Measurements from ENCODE around the gene BCL2L13.

BCL2L13 gene

DNA sequence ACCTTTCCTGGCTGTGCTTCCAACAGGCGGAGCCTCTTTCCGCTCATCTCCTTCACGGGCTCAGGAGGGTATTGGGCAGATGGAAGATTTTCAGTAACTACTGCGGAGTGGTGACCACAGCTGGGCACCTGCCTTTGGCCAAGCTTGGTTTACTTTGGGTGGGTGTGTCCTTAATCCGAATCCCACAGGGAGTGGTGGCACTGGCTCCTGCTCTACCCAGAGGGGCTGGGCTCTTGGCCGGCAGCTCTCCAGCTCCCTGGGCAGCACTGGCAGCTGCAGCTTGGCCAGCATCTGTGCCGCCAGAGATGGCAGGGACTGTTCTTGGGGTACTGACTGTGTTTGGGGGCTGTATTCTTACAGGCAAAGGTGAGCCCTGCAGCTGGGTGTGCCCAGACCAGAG, 105.9 kb downstream of the BCL2L13 start:
- H3K4me3 ChIP-seq (ENCODE audit: low read depth, low read length), result no peak overlapping the region
- TF ChIP-seq, protein P1, sequence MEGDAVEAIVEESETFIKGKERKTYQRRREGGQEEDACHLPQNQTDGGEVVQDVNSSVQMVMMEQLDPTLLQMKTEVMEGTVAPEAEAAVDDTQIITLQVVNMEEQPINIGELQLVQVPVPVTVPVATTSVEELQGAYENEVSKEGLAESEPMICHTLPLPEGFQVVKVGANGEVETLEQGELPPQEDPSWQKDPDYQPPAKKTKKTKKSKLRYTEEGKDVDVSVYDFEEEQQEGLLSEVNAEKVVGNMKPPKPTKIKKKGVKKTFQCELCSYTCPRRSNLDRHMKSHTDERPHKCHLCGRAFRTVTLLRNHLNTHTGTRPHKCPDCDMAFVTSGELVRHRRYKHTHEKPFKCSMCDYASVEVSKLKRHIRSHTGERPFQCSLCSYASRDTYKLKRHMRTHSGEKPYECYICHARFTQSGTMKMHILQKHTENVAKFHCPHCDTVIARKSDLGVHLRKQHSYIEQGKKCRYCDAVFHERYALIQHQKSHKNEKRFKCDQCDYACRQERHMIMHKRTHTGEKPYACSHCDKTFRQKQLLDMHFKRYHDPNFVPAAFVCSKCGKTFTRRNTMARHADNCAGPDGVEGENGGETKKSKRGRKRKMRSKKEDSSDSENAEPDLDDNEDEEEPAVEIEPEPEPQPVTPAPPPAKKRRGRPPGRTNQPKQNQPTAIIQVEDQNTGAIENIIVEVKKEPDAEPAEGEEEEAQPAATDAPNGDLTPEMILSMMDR (IDR thresholded peaks at IDR 0.05; ENCODE audit: low read depth, low read length, missing control alignments), result no peak
- no peak for DNase-seq (ENCODE audit: low read depth)

DNA sequence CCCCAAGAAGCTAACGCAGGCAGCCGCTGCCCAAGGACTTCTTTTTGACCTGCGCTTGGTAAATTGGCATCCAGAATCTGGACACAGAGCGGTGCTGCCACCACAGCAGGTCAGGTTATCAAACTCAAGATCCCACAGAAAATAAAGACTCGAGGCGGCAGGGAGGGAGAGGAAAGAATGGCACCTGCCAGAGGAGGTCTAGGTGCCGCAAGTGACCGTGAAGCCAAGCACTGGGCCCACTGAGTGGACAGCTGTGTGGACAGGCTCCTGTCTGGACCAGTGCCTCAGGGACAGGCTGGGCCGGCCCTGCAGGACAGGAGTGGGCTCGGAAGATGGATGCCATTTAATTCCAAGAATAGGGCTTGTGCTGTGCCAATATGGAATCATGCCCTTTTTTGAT, 108.4 kb downstream of the BCL2L13 start:
- no peak overlapping the region for H3K4me3 ChIP-seq (ENCODE audit: low read depth, low read length)
- no peak for DNase-seq (ENCODE audit: low read depth)
- TF ChIP-seq, protein P1 (IDR thresholded peaks at IDR 0.05; ENCODE audit: low read depth, low read length, missing control alignments), result no peak

GRCh38 chr22:17748555-17749353, 110.2 kb downstream of the BCL2L13 start:
- TF ChIP-seq, protein P1 (IDR thresholded peaks at IDR 0.05; ENCODE audit: low read depth, low read length, missing control alignments), result no peak
- no peak for DNase-seq (ENCODE audit: low read depth)
- no peak overlapping the region for H3K4me3 ChIP-seq (ENCODE audit: low read depth, low read length)

DNA sequence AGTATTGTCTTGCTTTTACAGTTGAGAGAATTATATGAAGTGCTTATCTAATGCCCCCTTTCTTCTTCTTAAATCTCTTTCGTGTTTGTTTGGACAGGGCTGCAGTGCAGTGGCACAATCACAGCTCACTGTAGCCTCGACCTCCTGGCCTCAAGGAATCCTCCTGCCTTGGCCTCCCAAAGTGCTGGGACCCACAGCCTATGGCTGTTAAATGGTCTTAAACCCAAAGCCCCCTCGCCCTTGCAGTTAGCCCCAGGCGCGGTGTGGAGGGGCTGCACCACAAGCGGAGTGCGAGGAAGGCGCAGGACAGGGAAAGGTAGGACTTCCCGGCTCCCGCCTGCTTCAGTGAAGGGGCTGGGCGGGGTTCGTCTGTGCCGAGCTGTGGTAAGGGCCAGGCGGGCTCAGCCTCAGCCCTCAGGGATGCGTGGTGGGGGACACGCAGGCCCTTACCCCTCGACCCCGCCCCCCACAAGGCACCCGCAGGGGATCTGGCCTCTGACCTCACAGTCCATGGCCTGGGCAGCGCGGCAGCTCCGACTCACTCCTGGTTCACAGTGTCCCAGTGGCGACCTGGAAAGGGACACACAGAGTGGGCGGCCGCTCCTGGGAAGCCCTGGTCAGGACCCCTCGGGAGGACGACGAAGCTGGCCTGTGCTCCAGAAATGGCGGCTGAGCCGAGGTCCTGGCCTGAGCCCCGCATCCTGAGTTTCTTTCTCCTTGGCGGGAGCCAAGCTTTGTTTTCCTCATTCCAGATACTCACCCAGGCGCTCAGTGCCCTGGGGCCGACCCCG, 111.2 kb downstream of the BCL2L13 start:
- no peak for DNase-seq (ENCODE audit: low read depth)
- H3K4me3 ChIP-seq (ENCODE audit: low read depth, low read length), result no peak overlapping the region
- TF ChIP-seq, protein P1 (IDR thresholded peaks at IDR 0.05; ENCODE audit: low read depth, low read length, missing control alignments), result no peak

- H3K4me3 ChIP-seq (ENCODE audit: low read depth, low read length), result no peak overlapping the region
- DNase-seq (ENCODE audit: low read depth), result no peak
- TF ChIP-seq, protein P1 (IDR thresholded peaks at IDR 0.05; ENCODE audit: low read depth, low read length, missing control alignments), result no peak
Measured at GRCh38 chr22:17751596-17751995, 113.0 kb downstream of the BCL2L13 start.

- H3K4me3 ChIP-seq (ENCODE audit: low read depth, low read length), result no peak overlapping the region
- no peak for DNase-seq (ENCODE audit: low read depth)
- TF ChIP-seq, protein P1 (IDR thresholded peaks at IDR 0.05; ENCODE audit: low read depth, low read length, missing control alignments), result no peak
Measured at GRCh38 chr22:17753401-17753989, 114.9 kb downstream of the BCL2L13 start.

Measured in GM12864 (cell line).